C4-2B (cell line): ENCODE data around the gene METTL26.

Experiments used
- ZFX ChIP-seq: fragments of 450-650 bp; IDR thresholded peaks from 2 replicates; pipeline ENCODE4 v1.6.1; 2017
- TF ChIP-seq, protein P1 (sequence below): fragments of 450-650 bp; conservative IDR thresholded peaks from 2 replicates; pipeline ENCODE4 v1.5.1; 2017; ENCODE audit warnings: mild to moderate bottlenecking

DNA sequence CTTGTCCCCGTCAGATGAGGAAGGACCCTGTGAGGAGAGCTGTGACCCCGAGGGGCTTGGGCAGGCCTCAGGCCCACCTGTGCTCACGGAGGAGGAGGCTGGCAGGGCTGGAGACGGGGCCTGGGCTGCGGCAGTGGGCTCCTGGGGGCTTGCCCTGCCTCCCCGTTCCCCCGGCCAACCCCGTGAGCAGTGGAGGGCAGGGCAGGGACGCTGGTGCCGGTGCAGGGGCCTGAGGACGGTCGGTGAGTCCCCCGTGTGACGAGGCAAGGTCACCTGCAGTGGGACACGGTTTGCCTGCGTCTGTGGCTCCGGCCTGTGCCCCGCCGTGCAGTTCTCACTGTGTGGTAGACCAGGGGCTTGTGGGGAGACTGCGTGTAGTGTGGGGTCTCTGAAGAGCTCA lies 23.5 kb upstream of the METTL26 start:
- TF ChIP-seq, protein P1, sequence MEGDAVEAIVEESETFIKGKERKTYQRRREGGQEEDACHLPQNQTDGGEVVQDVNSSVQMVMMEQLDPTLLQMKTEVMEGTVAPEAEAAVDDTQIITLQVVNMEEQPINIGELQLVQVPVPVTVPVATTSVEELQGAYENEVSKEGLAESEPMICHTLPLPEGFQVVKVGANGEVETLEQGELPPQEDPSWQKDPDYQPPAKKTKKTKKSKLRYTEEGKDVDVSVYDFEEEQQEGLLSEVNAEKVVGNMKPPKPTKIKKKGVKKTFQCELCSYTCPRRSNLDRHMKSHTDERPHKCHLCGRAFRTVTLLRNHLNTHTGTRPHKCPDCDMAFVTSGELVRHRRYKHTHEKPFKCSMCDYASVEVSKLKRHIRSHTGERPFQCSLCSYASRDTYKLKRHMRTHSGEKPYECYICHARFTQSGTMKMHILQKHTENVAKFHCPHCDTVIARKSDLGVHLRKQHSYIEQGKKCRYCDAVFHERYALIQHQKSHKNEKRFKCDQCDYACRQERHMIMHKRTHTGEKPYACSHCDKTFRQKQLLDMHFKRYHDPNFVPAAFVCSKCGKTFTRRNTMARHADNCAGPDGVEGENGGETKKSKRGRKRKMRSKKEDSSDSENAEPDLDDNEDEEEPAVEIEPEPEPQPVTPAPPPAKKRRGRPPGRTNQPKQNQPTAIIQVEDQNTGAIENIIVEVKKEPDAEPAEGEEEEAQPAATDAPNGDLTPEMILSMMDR: no peak
- no peak for TF ChIP-seq ZFX
